ENCODE measurements around the gene LRWD1. TPM values are rescaled to one million over a fixed set of nuclear protein-coding genes. Genes with fewer than 3 reads are reported as not detected.

The LRWD1 gene
- total RNA-seq, 1 donor from 2014 or later = 19.2 TPM

GRCh38 chr7:102446387-102447156 lies 18.2 kb upstream of the LRWD1 start:
- no peak overlapping the region for H3K27ac ChIP-seq
- no peak overlapping the region for H3K4me3 ChIP-seq
- no peak for ATAC-seq
- no peaks in the 10 kb centered on the region for H3K9me3 ChIP-seq
- H3K27me3 ChIP-seq (ENCODE audit: low read depth) = no peaks in the 10 kb centered on the region
- peaks cover 39% of the 10 kb centered on the region for H3K36me3 ChIP-seq
- intact Hi-C loops (cut with DNase I) = no loop called here
- no peaks in the 10 kb centered on the region for H3K4me1 ChIP-seq
- DNase-seq = no peak
- TF ChIP-seq CTCF (IDR thresholded peaks at IDR 0.05) = no peak

DNA sequence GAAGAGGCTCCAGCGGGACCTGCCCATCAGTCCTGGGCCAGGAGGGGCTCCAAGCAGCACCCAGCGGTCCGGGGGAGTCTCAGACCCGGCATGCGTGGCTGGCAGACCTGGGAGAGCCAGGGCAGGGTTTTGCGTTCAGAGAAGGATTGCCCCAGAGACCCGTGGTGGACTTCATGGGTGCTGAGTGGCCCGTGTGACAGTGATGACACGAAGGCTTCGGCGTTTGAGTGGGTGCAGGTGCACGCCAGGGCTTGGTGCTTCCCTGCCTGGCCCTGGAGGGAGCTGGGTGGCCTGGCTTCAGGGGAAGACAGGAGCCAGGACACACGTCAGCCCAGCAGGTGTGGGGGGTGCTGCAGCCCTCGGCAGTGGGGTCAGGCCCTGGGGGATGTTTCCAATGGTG lies 17.5 kb upstream of the LRWD1 start:
- ATAC-seq (no peak), DNase-seq (no peak)
- intact Hi-C loops (cut with DNase I) = no loop called here
- Histone ChIP-seq H3K4me3 (no peak overlapping the region), H3K36me3 (peaks cover 31% of the 10 kb centered on the region), H3K27me3 (ENCODE audit: low read depth) (no peaks in the 10 kb centered on the region), H3K27ac (no peak overlapping the region), H3K4me1 (no peaks in the 10 kb centered on the region), H3K9me3 (no peaks in the 10 kb centered on the region)
- TF ChIP-seq CTCF (IDR thresholded peaks at IDR 0.05) = no peak

GRCh38 chr7:102449136-102449535 lies 15.6 kb upstream of the LRWD1 start:
- no peak overlapping the region for H3K27ac ChIP-seq
- H3K4me1 ChIP-seq = no peaks in the 10 kb centered on the region
- H3K36me3 ChIP-seq = peaks cover 30% of the 10 kb centered on the region
- no peak for TF ChIP-seq CTCF (IDR thresholded peaks at IDR 0.05)
- DNase-seq = no peak
- ATAC-seq = no peak
- no peak overlapping the region for H3K4me3 ChIP-seq
- H3K9me3 ChIP-seq = no peaks in the 10 kb centered on the region
- H3K27me3 ChIP-seq (ENCODE audit: low read depth) = no peaks in the 10 kb centered on the region
- intact Hi-C loops (cut with DNase I) = no loop called here

- H3K4me1 ChIP-seq = no peaks in the 10 kb centered on the region
- ATAC-seq = peak; percentile 6 to 21
Measured at GRCh38 chr7:102450242-102450641, 14.5 kb upstream of the LRWD1 start.

GRCh38 chr7:102451371-102452054 lies 13.3 kb upstream of the LRWD1 start:
- no peaks in the 10 kb centered on the region for H3K4me1 ChIP-seq
- no peak overlapping the region for H3K4me3 ChIP-seq
- intact Hi-C loops (cut with DNase I) = no loop called here
- H3K9me3 ChIP-seq = no peaks in the 10 kb centered on the region
- peaks cover 29% of the 10 kb centered on the region for H3K36me3 ChIP-seq
- H3K27ac ChIP-seq = no peak overlapping the region
- ATAC-seq (peak; percentile 4 to 38), DNase-seq (no peak)
- no peak for TF ChIP-seq CTCF (IDR thresholded peaks at IDR 0.05)
- H3K27me3 ChIP-seq (ENCODE audit: low read depth) = no peaks in the 10 kb centered on the region

More at GRCh38 chr7:102450242-102450641, 14.5 kb upstream of the LRWD1 start:
- DNase-seq = no peak
- intact Hi-C loops (cut with DNase I) = no loop called here
- TF ChIP-seq CTCF (IDR thresholded peaks at IDR 0.05) = peak; percentile 26
- H3K4me3 ChIP-seq = no peak overlapping the region
- H3K36me3 ChIP-seq = peaks cover 25% of the 10 kb centered on the region
- H3K27ac ChIP-seq = no peak overlapping the region
- H3K9me3 ChIP-seq = no peaks in the 10 kb centered on the region
- no peaks in the 10 kb centered on the region for H3K27me3 ChIP-seq (ENCODE audit: low read depth)

Data from lower lobe of right lung (tissue), 2 donors.